NCI-H128 (cell line): Measurements from ENCODE around the gene WDR62.

Experiments used
- DNase-seq: peaks from one replicate; lab custom pipeline; 2025; ENCODE audit not compliant: unreplicated experiment; lab: John Stamatoyannopoulos, UW

The WDR62 gene

DNA sequence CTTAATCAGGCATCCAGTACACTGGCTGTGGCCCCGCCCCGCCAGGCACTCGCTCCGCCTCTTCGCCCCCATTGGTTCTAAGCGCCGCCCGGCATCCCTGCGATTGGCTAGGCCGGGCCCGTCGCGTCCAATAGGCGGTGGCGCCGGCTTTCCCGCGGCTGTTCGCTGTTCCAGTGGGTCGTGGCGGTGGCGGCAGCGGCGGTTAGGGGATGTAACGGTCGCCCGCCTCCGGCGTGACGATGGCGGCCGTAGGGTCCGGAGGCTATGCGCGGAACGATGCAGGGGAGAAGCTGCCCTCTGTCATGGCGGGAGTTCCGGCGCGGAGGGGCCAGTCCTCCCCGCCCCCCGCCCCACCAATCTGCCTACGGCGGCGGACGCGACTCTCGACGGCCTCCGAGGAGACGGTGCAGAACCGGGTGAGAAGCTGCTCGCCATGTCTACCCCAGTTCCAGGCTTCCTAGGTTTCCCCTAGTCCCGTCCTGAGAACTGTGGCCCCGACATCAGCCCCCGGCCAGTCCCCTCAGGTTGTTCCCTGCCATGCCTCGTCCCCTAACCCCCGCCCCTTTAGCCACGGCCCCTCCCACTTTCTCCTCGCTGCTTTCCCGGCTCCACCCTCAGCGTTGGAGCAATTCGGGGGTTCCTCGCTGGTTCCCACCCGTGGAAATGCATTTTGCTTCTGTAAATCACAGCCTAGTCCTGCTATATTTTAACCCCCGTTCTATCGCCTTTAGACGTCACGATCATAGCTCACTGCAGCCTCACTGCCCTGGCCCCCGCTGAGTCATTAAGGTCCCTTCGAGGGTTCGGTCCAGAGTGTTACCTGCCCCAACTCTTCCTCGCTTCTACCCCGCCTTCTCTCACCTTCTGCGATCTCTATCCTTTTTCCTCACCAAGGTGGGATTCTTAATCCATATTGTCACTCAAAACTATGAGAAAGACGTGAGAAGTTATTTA is at the start of gene WDR62:
Gene WDR62, plus strand, starts transcription at position 165 of the 954 bp plus-strand sequence. Its CDS starts 75 bp downstream, at position 240.
- peak; percentile 90 for DNase-seq

- no peak for DNase-seq
Measured at GRCh38 chr19:36006955-36007354, 47.7 kb upstream of the WDR62 start.

DNA sequence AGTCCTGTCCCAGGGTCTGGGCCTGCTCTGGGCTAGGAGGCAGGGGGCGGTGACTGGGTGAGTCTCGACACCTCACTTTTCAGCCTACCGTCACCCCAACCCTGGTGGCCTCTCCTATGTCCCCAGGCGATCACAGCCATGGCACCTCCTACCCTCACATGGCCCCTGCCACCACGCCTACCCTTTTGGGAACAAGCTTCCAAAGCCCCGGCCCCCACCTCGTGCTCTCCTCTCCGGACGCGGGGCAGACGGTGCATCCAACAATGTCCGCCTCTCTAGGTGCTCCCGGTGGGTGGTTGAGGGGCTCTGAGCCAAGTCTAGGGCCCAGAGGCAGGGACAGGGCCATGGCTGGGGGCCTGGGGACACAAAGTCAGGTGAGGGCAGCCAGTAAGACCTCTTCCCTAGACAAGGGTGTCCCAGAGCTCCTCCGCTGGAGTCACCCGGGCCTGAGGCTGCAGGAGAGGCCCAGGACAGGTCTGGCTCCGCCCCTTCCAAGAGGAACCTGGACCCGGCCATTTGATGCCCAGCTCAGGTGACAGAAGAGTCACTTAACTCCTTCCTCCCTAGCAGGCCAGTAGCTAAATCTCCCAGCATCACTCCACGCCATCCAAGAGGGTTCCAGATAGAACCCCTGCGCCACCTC is 46.2 kb upstream of the WDR62 start, which contains the start of gene SYNE4:
Gene SYNE4, minus strand, starts transcription at position 478 of the 643 bp plus-strand sequence. Its CDS starts 132 bp downstream, at position 346.
- no peak for DNase-seq

- peak; percentile 23 for DNase-seq
Measured at GRCh38 chr19:36009220-36009619, 45.5 kb upstream of the WDR62 start.

DNA sequence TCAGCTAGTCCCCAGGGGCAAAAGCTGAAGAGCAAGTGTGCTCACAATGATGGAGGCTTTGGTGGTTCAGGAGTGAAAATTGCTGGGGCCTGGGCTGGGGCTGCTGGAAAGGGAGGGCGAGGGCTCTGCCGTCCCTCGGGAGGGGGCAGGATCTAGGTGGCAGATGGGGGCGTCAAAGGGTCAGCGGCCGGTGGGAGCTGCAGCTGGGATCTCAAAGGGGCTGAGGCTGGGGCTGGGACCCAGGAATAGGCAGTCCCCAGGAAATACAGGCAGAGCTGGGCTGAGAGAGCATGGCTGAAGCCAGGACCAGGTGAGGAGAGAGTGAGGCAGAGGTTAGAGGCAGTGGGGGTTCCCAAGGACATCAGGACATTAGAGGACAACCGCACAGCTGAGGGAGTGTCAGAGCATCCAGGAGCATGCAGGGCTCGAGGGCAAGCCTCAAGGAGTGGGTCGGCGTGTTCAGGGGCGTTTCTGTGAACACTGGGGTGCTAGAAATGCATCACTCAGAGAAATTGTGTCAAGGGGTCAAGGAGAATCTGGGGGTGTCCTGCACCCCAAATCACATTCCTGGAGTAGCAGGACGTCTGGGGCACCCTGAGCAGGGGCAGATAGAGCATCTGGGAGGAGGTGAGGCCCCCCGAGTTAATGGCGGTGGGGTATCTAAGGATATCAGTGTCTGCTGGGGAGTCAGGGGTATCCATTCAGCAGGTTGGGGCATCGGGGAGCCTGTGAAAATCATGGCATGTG is 44.9 kb upstream of the WDR62 start:
- DNase-seq = no peak

- DNase-seq = no peak
Measured at GRCh38 chr19:36010402-36010801, 44.3 kb upstream of the WDR62 start.

- no peak for DNase-seq
Measured at GRCh38 chr19:36013280-36014011, 41.3 kb upstream of the WDR62 start.

- peak; percentile 99 for DNase-seq
Measured at GRCh38 chr19:36014012-36014924, 40.4 kb upstream of the WDR62 start, which contains the start of gene ALKBH6. TSS of gene ALKBH6 (minus strand) at chr19:36014213. CDS start at chr19:36013397, 816 bp downstream.

DNA sequence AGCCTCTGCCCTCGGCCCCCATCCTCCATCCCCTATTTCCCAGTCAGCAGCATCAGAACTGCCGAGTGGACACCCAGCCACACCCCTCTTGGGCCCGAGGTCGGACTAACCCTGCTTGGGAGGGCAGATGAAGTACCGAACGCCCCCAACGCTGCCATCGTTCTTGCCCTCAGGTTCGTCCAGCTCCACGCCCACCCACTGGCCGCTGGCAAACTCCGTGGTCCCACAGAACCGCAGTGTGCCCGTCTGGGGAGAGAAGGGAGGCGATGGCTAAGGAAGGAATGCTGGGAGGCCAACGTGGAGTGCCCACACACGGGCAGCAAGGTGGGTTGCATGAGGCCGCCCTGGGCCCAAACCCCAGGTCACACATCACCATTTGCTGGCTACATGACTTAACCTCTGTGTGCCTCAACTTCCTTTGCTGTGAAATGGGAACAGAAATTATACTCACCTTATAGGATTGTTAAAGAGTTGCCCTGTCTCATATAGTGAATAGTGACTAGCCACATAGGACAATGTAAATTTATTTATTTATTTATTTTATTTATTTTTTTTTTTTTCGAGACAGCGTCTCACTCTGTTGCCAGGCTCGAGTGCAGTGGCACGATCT is 35.5 kb upstream of the WDR62 start:
- no peak for DNase-seq

- DNase-seq = no peak
Measured at GRCh38 chr19:36023432-36023831, 31.3 kb upstream of the WDR62 start.

DNA sequence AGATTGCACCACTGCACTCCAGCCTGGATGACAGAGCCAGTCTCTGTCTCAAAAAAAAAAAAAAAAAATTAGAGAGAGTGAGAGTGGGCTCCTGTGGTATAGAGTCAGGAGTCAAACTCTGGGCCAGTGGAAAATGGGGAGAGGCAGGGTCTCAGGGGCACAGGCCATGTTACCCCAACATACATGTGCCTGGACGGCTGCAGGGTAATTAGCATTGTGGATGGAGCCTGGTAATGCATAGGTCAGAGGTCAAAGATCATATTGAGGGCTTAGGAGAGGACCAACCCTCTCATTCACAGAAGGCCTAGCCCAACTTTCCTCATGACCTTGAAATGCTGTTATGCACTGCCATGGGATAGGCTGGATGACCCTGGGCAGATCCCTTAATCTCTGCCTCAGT is 29.2 kb upstream of the WDR62 start:
- no peak for DNase-seq

GRCh38 chr19:36026091-36026876 is 28.4 kb upstream of the WDR62 start:
- no peak for DNase-seq

DNA sequence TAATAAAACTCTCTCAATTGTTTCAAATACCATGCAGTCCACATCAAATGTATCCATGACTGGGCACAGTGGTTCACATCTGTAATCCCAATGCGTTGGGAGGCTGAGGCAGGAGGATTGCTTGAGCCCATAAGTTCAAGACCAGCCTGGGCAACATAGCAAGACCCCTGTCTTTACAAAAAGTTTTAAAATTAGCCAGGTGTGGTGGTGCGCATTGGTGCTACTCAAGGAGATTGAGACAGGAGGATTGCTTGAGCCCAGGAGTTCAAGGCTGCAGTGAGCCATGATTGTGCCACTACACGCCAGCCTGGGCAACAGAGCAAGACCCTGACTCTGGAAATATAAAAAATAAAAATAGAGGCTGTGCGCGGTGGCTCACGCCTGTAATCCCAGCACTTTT is 27.0 kb upstream of the WDR62 start:
- DNase-seq = no peak

- no peak for DNase-seq
Measured at GRCh38 chr19:36028313-36029041, 26.2 kb upstream of the WDR62 start.

DNA sequence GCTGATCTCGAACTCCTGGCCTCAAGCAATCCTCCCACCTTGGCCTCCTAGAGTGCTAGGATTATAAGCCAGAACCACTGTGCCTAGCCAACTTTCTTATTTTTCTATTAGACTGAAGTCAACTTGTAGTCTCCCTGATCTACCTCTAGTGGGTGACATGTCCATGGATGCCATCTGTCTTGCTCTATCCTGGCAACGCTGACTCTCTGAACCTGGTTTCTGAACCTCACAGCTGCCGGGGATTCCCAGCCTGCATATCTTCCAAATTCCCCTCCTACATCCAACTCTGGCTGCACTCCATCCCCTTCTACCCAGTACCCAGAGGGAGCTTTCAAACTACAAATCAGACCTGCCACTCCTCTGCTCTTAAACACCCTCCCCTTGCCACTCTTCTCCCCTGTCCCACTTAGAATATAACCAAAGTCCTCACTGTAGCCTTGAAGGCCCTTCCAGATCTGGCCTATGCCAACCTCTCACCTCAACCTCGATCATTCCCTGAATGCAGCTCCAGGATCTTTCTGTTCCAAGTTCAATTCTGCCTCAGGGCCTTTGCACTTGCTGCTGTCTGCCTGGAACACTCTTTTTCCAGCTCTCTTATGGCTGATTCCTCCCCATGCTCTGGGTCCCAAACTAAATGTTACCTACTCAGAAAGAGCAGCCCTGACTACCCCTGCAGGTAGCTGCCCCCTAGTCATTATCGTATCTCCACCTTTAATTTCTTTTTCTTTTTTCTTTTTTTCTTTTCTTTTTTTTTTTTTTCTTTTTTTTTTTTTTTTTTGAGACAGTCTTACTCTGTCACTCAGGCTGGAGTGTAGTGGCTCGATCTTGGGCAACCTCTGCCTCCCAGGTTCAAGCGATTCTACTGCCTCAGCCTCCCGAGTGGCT is 24.2 kb upstream of the WDR62 start:
- no peak for DNase-seq

GRCh38 chr19:36031308-36031707 is 23.4 kb upstream of the WDR62 start:
- no peak for DNase-seq
